K562 (cell line): ENCODE results near the gene GPC2. TPM values are rescaled to one million over a fixed set of nuclear protein-coding genes. Genes with fewer than 3 reads are reported as not detected.
A peak's percentile ranks its signal among the peaks of the same experiment; 100 is the strongest.

Source experiments
- ATAC-seq: fragments of 200-7000 bp; cut with Tn5 transposase; 3 replicates; pipeline ENCODE4 v1.9.1; 2020; ENCODE audit warnings: moderate library complexity
- BruUV-seq: library from RNA; stranded (reverse); fragments of 400-500 nt; replicated peaks from 2 replicates; lab custom pipeline; 2021; lab: Mats Ljungman, UMichigan
- CTCF ChIA-PET: fragments of 300-600 bp; formaldehyde crosslinking; extraction: SDS; loops from one replicate; lab custom pipeline; 2021; ENCODE audit warnings: low intra/inter-chr PET ratio; lab: Yijun Ruan, JAX
- POLR2A ChIA-PET: fragments of 300-600, 350-650 bp; sonication (Branson Sonifier 250); formaldehyde crosslinking; extraction: SDS; loops from one replicate; lab custom pipeline; 2021; ENCODE audit warnings: antibody characterized with exemption, inconsistent platforms; lab: Yijun Ruan, JAX
- DNase-seq, 4 experiments: peaks; one replicate each; pipeline versions ENCODE4 v3.0.0 to v3.0.0-alpha.2; 2011 to 2018; ENCODE audit warnings: low spot score in 3 of 4, mixed read lengths in 3 of 4; ENCODE audit errors: extremely low read depth in 1 of 4
- FAIRE-seq: peaks from 2 replicates; lab custom pipeline; 2011; peaks lifted over from hg19 to GRCh38; lab: Jason Lieb, UNC
- H2AFZ ChIP-seq: 2 replicates; pipeline ENCODE4 v1.6.0; 2011; ENCODE audit warnings: low read depth, low read length, control low read depth, inconsistent platforms
- H3K27ac ChIP-seq: fragments of 200-600 bp; 3 replicates; pipeline ENCODE4 v1.8.0; 2011; ENCODE audit warnings: low read depth, mild to moderate bottlenecking, control low read depth, inconsistent platforms, low read length, moderate library complexity, mixed read lengths; ENCODE audit errors: extremely low read depth
- H3K27me3 ChIP-seq, 2 experiments: fragments of 300-600 bp in 1 of 2; 2 replicates in 1 of 2; 3 replicates in 1 of 2; pipeline versions ENCODE4 v1.6.0 to v1.8.0; 2011; ENCODE audit warnings: inconsistent platforms in 2 of 2, low read length in 2 of 2, mild to moderate bottlenecking in 1 of 2, mixed read lengths in 1 of 2, moderate library complexity in 1 of 2; ENCODE audit not compliant: control insufficient read depth in 2 of 2, insufficient read depth in 2 of 2
- H3K36me3 ChIP-seq: fragments of 300-600 bp; 3 replicates; pipeline ENCODE4 v1.8.0; 2011; ENCODE audit warnings: mild to moderate bottlenecking, low read length, inconsistent platforms; ENCODE audit not compliant: control insufficient read depth, insufficient read depth
- H3K4me1 ChIP-seq, 2 experiments: fragments of 200-600 bp in 1 of 2; replicated peaks in 1 of 2; 2 replicates in 1 of 2; 3 replicates in 1 of 2; pipeline versions ENCODE4 v1.5.1 to v1.8.0; 2011; ENCODE audit warnings: inconsistent platforms in 2 of 2, low read length in 2 of 2, mild to moderate bottlenecking in 1 of 2, mixed read lengths in 1 of 2, moderate library complexity in 1 of 2; ENCODE audit not compliant: control insufficient read depth in 2 of 2, insufficient read depth in 2 of 2
- H3K4me2 ChIP-seq: 2 replicates; pipeline ENCODE4 v1.6.1; 2011; ENCODE audit warnings: low read length, control low read depth, inconsistent platforms, mixed read lengths; ENCODE audit not compliant: insufficient read depth
- H3K4me3 ChIP-seq: fragments of 200-600 bp; sonication (generic), shearing (Covaris generic); 2 replicates; pipeline ENCODE4 v1.5.1; 2016; ENCODE audit warnings: control low read depth, inconsistent platforms
- H3K79me2 ChIP-seq: fragments of 200-600 bp; 3 replicates; pipeline ENCODE4 v1.8.0; 2011; ENCODE audit warnings: low read length, inconsistent platforms; ENCODE audit not compliant: control insufficient read depth, insufficient read depth
- H3K9ac ChIP-seq, 2 experiments: 2 replicates each; pipeline versions ENCODE4 v1.6.0 to v1.6.1; 2011; ENCODE audit warnings: low read depth in 2 of 2, low read length in 2 of 2, control low read depth in 1 of 2, inconsistent platforms in 1 of 2, mild to moderate bottlenecking in 1 of 2, mixed read lengths in 1 of 2; ENCODE audit not compliant: insufficient read depth in 1 of 2
- H3K9me1 ChIP-seq: one replicate; pipeline ENCODE4 v1.6.0; 2011; ENCODE audit warnings: inconsistent platforms, mild to moderate bottlenecking, low read length, moderate library complexity; ENCODE audit not compliant: control insufficient read depth, insufficient read depth
- H3K9me3 ChIP-seq: replicated peaks from 2 replicates; pipeline ENCODE4 v1.5.1; 2011; ENCODE audit warnings: low read depth, low read length, inconsistent platforms; ENCODE audit not compliant: control insufficient read depth, insufficient read depth
- H4K20me1 ChIP-seq: replicated peaks from 2 replicates; pipeline ENCODE4 v1.6.1; 2011; ENCODE audit warnings: low read length, inconsistent platforms, mixed read lengths; ENCODE audit not compliant: control insufficient read depth, insufficient read depth
- HNRNPLL ChIP-seq: fragments of 200-400 bp; formaldehyde crosslinking; IDR thresholded peaks from 2 replicates; pipeline ENCODE4 v1.6.1; 2017; ENCODE audit warnings: low read length, low read depth, mild to moderate bottlenecking; ENCODE audit not compliant: poor library complexity, severe bottlenecking
- PHF8 ChIP-seq: fragments of 200-600 bp; sonication (generic); IDR thresholded peaks from 2 replicates; pipeline ENCODE4 v1.6.1; 2012; ENCODE audit warnings: mixed run types, mild to moderate bottlenecking, inconsistent platforms, low read length, moderate library complexity, borderline replicate concordance
- POLR2AphosphoS2 ChIP-seq: IDR thresholded peaks from 2 replicates; pipeline ENCODE4 v1.6.1; 2012; ENCODE audit warnings: low read length, improper control_type of control experiment
- POLR2G ChIP-seq: fragments of 200-400 bp; formaldehyde crosslinking; IDR thresholded peaks from 2 replicates; pipeline ENCODE4 v1.6.1; 2017; ENCODE audit warnings: low read depth, mild to moderate bottlenecking, antibody characterized with exemption, low read length, moderate library complexity
- RBM17 ChIP-seq: fragments of 200-400 bp; formaldehyde crosslinking; IDR thresholded peaks from 2 replicates; pipeline ENCODE4 v1.6.1; 2017; ENCODE audit warnings: low read depth, mild to moderate bottlenecking, low read length, borderline replicate concordance
- ZNF253 ChIP-seq: fragments of 250-450 bp; sonication (Bioruptor Pico); conservative IDR thresholded peaks from 2 replicates; pipeline ENCODE4 v1.6.1; 2021; ENCODE audit warnings: mild to moderate bottlenecking
- ZNF764 ChIP-seq: fragments of 250-450 bp; sonication (Bioruptor Pico); IDR thresholded peaks from 2 replicates; pipeline ENCODE4 v1.4.0; 2020; ENCODE audit warnings: low read depth, mild to moderate bottlenecking, moderate library complexity
- WGBS: fragments of 100-300 bp; shearing (Covaris generic); methylation state at CpG from one replicate; pipeline ENCODE4 v1.1.6; 2016; ENCODE audit warnings: low coverage, mixed read lengths; ENCODE audit not compliant: insufficient coverage; ENCODE audit errors: missing lambda C conversion rate; 5-methylcytosine and 5-hydroxymethylcytosine counted together
- in situ Hi-C: fragments of 300-500 bp; cut with MboI; formaldehyde crosslinking; loops from 4 replicates; pipeline ENCODE4 v1.15.0; 2018; ENCODE audit warnings: inconsistent platforms, mixed read lengths
- intact Hi-C: fragments of 100-400 bp; cut with micrococcal nuclease; formaldehyde crosslinking; loops from 2 replicates; pipeline ENCODE4 v1.14.2; 2022
- polyA plus RNA-seq, 8 experiments: library from polyadenylated mRNA; depleted of rRNA in 4 of 8; stranded (reverse) in 5 of 8; unstranded in 3 of 8; fragments of >200 nt; fragmentation: Nextera tagmentation in 2 of 8; fragmentation: Illumina TruSeq in 1 of 8; extraction: Ambion mirVana in 2 of 8; extraction: Trizol in 1 of 8; gene quantifications; 2 replicates each; pipeline versions ENCODE4 v1.2.1 to v1.2.3, GENCODE V29; 2011 to 2014; ENCODE audit warnings: inconsistent platforms in 1 of 8, missing spikeins in 1 of 8
- total RNA-seq, 7 experiments: library from RNA; depleted of rRNA in 6 of 7; stranded (reverse); fragments of >200 nt in 6 of 7; fragmentation: Illumina TruSeq in 2 of 7; extraction: Trizol in 2 of 7; gene quantifications; 2 replicates each; pipeline versions ENCODE4 v1.2.1 to v1.2.3, GENCODE V29; 2011 to 2021; ENCODE audit warnings: low replicate concordance in 1 of 7
- TF ChIP-seq, protein P1 (sequence below): sonication (generic); formaldehyde crosslinking; IDR thresholded peaks from 2 replicates; pipeline ENCODE4 v1.8.1; 2023; ENCODE audit warnings: mild to moderate bottlenecking, missing genetic modification reagents
- TF ChIP-seq, protein P2 (sequence below): sonication (generic); formaldehyde crosslinking; IDR thresholded peaks from 2 replicates; pipeline ENCODE4 v1.8.0; 2022; ENCODE audit warnings: mild to moderate bottlenecking, missing genetic modification reagents
- TF ChIP-seq, protein P3 (sequence below): fragments of 450-650 bp; IDR thresholded peaks from 2 replicates; pipeline ENCODE4 v1.6.1; 2018; ENCODE audit not compliant: partially characterized antibody

Gene GPC2
- total and polyA plus RNA-seq, 9 of the 15 experiments (the other 6 are each of a cell fraction or from before 2014, with no cell fraction given): 0.06 to 7.7 (median 1.4) TPM; not detected in 1

GRCh38 chr7:100166970-100167911 is 9.9 kb downstream of the GPC2 start:
- Histone ChIP-seq H3K4me2 (peak overlapping the region; percentile 91), H3K9ac (peak overlapping the region; percentile 48 to 90), H3K9me3 (no peaks in the 10 kb centered on the region), H3K36me3 (no peaks in the 10 kb centered on the region), H3K27ac (peak overlapping the region; percentile 37; the same call in 2 of the 3 replicates), H3K4me1 (peaks cover 47 to 54% of the 10 kb centered on the region in 2 experiments), H3K4me3 (peak overlapping the region; percentile 32), H3K9me1 (no peaks in the 10 kb centered on the region), H2AFZ (peak overlapping the region; percentile 86), H4K20me1 (no peaks in the 10 kb centered on the region), H3K27me3 (no peaks in the 10 kb centered on the region), H3K79me2 (no peaks in the 10 kb centered on the region)
- ChIA-PET CTCF (no interaction called here), POLR2A (interaction anchor here (0.6 to 1.6 kb wide), 13 partner anchors 8 to 263 kb away, joined by 3 to 15 read pairs (median 3); partner anchors contain the start of genes LAMTOR4 and MEPCE)
- no TSS peak for BruUV-seq
- FAIRE-seq (peak; percentile 70), ATAC-seq (peak; percentile 61), DNase-seq (peak; percentile 67 to 77 (median 72))
- WGBS: 20% methylated on average over 14 of the region's 14 CpGs
- intact Hi-C loops (loop anchor here (1.0 kb wide), 1 partner anchor 9 kb away; the partner anchor contains the start of gene TRAPPC14), in situ Hi-C loops (no loop called here)
- TF ChIP-seq, protein P1, sequence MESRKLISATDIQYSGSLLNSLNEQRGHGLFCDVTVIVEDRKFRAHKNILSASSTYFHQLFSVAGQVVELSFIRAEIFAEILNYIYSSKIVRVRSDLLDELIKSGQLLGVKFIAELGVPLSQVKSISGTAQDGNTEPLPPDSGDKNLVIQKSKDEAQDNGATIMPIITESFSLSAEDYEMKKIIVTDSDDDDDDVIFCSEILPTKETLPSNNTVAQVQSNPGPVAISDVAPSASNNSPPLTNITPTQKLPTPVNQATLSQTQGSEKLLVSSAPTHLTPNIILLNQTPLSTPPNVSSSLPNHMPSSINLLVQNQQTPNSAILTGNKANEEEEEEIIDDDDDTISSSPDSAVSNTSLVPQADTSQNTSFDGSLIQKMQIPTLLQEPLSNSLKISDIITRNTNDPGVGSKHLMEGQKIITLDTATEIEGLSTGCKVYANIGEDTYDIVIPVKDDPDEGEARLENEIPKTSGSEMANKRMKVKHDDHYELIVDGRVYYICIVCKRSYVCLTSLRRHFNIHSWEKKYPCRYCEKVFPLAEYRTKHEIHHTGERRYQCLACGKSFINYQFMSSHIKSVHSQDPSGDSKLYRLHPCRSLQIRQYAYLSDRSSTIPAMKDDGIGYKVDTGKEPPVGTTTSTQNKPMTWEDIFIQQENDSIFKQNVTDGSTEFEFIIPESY (CRISPR knock-in tag): no peak
- TF ChIP-seq, protein P2, sequence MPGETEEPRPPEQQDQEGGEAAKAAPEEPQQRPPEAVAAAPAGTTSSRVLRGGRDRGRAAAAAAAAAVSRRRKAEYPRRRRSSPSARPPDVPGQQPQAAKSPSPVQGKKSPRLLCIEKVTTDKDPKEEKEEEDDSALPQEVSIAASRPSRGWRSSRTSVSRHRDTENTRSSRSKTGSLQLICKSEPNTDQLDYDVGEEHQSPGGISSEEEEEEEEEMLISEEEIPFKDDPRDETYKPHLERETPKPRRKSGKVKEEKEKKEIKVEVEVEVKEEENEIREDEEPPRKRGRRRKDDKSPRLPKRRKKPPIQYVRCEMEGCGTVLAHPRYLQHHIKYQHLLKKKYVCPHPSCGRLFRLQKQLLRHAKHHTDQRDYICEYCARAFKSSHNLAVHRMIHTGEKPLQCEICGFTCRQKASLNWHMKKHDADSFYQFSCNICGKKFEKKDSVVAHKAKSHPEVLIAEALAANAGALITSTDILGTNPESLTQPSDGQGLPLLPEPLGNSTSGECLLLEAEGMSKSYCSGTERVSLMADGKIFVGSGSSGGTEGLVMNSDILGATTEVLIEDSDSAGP (CRISPR knock-in tag): no peak
- no peak for TF ChIP-seq ZNF253 (CRISPR knock-in tag)
- no peak for TF ChIP-seq HNRNPLL
- no peak for TF ChIP-seq POLR2G
- TF ChIP-seq, protein P3, sequence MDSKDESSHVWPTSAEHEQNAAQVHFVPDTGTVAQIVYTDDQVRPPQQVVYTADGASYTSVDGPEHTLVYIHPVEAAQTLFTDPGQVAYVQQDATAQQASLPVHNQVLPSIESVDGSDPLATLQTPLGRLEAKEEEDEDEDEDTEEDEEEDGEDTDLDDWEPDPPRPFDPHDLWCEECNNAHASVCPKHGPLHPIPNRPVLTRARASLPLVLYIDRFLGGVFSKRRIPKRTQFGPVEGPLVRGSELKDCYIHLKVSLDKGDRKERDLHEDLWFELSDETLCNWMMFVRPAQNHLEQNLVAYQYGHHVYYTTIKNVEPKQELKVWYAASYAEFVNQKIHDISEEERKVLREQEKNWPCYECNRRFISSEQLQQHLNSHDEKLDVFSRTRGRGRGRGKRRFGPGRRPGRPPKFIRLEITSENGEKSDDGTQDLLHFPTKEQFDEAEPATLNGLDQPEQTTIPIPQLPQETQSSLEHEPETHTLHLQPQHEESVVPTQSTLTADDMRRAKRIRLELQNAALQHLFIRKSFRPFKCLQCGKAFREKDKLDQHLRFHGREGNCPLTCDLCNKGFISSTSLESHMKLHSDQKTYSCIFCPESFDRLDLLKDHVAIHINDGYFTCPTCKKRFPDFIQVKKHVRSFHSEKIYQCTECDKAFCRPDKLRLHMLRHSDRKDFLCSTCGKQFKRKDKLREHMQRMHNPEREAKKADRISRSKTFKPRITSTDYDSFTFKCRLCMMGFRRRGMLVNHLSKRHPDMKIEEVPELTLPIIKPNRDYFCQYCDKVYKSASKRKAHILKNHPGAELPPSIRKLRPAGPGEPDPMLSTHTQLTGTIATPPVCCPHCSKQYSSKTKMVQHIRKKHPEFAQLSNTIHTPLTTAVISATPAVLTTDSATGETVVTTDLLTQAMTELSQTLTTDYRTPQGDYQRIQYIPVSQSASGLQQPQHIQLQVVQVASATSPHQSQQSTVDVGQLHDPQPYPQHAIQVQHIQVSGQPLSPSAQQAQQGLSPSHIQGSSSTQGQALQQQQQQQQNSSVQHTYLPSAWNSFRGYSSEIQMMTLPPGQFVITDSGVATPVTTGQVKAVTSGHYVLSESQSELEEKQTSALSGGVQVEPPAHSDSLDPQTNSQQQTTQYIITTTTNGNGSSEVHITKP: peak; percentile 23
- TF ChIP-seq RBM17: no peak
- no peak for TF ChIP-seq POLR2AphosphoS2
- TF ChIP-seq ZNF764 (CRISPR knock-in tag): no peak
- TF ChIP-seq PHF8: no peak
